Liver (tissue), 2 donors: ENCODE results near the gene OR9A4.

Experiments used
- CTCF ChIP-seq: fragments of 150-350 bp; IDR thresholded peaks from 2 replicates; pipeline ENCODE4 v1.5.1; 2017; ENCODE audit warnings: improper control_type of control experiment, low read depth, low read length; ENCODE audit not compliant: missing input control
- MAX ChIP-seq: IDR thresholded peaks from 2 replicates; pipeline ENCODE4 v1.6.1; 2016; ENCODE audit warnings: antibody characterized with exemption
- REST ChIP-seq: IDR thresholded peaks from 2 replicates; pipeline ENCODE4 v1.6.1; 2016; ENCODE audit warnings: antibody characterized with exemption, mild to moderate bottlenecking
- donor health status: healthy.

- TF ChIP-seq REST (no peak), CTCF (no peak), MAX (no peak)
These were observed 35.2 kb upstream of the OR9A4 start for GRCh38 chr7:141880960-141881359.
